GM18507 (cell line): ENCODE measurements around the gene BICDL2.

Experiments used
- DNase-seq: peaks from one replicate; pipeline ENCODE4 v3.0.0; 2011; ENCODE audit warnings: low read depth; ENCODE audit not compliant: insufficient read length; ENCODE audit errors: extremely low spot score
- FAIRE-seq: peaks from 2 replicates; lab custom pipeline; 2011; peaks lifted over from hg19 to GRCh38; lab: Jason Lieb, UNC

BICDL2 gene

DNA sequence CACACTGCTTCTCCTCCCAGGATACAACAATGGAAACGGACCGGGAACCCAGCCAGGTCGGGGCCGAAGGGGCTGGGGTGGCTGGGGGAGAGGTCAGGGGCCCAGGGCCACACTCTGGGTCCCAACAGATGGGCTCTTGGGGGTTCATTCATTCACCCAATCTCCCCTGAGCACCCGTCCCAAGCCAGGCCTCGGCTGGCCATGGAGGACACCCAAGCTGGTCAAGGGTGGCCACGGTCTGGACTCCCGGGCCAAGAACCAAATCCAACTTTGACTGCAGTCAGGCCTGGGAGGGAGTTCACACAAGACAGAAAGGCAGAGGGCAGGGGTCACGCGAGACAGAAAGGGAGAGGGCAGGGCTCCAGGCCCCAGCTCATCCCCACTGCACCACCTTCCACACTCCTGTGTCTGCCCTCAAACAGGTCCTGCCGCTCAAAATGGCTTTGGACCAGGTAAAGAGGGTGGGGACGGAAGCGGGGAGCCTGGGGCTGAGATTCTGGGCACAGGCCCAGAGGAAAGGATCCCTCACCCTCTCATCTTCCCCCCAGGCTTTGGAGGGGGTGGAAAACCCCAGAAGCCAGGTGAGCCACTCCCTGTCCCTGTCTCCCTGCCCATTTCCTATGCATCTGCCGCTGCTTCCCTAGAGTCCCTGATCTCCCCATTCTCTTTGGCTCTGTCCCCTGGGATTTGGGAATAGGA, 44.2 kb downstream of the BICDL2 start:
- DNase-seq (no peak), FAIRE-seq (no peak)

DNA sequence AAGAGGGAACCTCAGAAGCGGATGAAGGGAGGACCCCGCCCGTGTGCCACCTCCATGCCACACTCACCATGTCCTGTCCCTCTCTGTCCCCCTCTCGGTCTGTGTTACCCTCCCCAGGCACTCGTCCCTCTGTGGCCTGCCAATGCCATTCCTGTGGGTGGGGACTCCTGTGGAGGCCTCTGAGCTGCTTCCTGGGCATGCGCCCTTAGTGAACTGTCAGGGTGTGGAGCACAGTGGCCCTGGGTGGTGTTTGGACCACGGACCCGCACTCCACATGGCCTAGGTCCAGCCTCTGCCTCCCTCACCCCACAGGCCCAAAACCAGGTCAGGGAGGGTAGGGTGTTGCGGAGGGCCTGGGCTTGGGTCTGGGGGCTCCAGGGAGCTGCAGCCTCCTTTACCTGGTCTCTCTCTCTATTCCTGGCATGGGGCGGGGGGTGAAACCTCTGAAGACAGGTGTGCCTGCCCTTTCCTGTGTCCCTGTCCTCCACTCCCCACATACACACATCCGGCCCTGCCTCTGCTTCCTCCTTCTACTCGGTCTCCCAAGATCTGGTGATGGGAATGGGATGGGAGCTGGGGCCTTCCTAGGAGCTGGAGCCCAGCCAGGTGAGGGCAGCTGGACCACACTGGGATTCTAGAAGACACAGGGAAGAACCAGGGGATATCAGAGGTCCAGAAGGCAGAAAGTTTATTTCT, 45.0 kb downstream of the BICDL2 start:
- DNase-seq: no peak
- no peak for FAIRE-seq

DNA sequence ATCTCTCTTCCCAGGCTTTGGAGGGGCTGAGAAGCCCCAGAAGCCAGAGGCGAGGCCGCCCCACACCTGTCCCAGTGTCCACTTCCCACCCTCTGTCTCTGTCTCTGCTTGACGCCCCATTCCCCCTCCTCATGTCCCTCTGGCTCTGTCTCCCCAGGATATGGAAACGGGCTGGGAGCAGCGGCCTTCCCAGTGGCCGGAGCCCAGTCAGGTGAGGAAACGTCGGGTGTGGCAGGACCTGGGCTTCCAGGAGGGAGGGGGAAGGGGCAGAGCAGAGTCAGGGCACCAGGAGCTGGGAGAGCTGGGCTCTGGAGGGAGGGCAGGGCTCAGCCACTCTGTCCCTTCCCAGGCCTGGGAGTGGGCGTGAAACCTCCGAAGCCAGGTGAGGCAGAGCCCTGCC, 45.9 kb downstream of the BICDL2 start:
- FAIRE-seq: no peak
- no peak for DNase-seq

DNA sequence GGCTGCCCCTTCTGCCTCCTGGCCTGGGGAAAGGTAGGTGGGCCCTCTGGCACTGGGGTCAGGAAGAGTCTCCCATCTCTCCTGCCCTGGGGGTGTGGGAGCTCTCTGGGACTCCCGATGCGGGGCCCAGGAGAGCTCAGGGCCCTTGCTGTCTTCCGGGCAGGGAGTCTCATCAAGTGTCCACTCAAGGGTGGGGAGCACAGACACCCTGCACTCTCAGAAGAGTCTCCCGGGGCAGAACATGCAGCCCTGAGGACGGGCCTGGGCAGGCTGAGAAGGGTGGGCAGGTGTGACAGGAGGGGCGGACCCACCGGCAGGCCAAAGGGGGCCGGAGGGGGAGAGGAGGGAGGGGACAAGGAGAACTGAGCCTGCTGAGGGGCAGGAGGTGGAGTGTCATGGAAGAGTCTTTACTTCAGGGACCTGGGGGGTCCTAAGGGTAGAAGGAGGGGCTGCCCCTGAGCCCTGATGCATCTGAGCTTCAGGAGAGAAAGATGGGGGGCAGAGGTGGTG, 48.1 kb downstream of the BICDL2 start:
- FAIRE-seq: no peak
- DNase-seq: no peak

DNA sequence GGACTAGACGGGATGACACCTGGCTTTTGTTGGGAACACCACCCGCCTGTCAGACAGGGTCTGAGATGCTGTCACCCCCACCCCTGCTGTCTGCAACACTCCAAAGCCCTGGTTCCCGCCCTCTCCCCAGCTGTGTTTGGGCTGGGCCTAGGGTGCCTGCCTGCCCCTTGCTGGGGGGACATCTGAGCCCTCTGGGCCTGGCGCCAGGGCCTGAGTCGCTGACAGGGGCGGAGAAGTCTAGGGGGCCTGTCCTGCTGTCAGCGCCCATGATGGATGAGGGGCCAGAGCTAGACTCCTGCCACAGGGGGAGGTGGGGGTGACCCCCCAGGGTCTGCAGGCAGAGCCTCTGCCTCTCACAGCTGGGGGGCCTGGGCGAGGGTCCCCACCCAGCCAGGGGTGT, 48.9 kb downstream of the BICDL2 start:
- DNase-seq: no peak
- no peak for FAIRE-seq

DNA sequence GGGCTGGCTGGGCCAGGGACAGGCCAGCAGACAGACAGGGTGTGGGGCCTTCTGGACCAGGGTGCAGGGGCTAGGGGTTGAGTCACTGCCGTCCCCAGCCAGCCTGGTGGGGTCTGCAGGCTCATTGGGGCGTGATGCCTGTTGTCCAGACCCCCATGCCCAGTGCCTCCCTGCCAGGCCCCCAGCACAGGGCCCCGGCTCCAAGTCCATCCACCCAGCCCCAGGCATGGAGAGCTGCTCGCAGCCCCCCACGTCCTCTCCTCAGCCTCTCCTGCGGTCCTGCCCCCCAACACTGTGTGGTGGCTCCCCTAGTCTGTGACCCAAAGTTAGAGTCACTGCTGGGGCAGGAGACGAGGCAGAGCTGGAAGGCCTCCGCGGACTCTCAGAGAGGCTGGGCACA, 49.5 kb downstream of the BICDL2 start:
- DNase-seq (no peak), FAIRE-seq (no peak)

DNA sequence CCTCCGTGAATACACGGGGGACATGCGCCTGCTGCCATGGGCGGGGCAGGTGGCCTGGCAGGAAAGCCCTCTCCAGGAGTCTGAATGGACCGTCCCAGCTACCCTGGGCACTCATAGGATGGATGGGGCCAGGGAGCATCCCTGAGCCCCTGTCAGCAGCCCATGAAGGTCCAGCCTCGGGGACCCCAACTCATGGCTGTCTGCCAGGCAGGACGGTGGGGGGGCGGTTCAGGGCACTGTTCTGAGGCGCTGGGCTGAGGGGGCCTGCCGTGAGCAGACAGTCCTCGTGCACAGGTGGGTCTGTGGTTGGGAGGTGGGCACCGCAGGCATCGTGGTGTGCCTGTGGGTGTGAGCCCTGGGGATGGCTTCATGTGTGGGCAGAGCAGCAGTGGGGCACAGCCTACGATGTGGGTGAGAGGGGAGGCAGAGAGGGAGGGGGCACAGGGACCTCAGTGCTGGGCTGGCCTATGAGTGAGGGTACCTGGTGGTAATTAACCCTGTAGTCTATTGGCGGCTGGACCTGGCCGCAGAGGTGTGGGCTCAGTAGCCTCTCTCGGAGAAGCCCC, 50.0 kb downstream of the BICDL2 start:
- DNase-seq (no peak), FAIRE-seq (no peak)

DNA sequence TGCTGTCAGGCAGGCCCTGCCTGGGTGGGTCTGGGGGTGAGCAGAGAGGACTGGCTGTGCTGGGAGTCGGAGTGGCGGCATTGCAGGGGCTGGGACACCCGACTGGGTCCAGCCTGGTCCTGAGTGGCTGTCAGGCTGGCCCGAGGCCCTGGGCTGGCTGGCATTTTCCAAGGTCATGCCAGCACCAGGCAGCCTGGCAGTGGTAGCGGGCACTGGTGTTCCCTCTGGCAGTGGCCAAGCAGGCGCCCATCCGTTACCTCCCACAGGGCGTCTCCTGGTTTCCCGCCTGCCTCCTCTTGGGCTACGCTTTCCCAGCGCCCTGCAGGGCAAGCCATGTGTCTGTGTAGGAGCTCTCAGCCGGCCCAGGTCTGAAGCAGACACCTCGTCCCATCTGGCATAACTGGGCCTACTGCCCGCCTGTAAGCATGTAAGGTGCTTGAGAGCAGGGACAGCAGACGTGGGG, 50.8 kb downstream of the BICDL2 start:
- DNase-seq (no peak), FAIRE-seq (no peak)

DNA sequence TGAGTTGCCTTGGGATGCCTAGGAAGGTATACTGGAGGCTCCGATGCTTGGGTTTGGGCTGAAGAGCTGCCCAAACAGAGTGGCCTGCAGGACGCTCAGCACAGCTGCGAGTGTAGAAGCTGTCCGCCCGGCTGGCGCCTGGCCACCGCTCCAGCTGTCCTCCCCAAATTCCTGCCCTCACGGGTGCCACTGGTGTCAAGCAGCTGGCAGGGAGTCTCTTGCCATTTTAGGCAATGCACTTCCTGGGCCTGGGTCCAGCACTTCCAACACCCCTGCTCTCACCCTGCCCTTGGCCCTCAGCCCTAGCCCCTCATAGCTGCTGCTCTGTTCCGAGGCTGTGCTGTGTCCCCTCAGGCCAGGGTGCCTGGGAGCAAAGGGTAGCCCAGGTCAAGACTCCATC, 51.3 kb downstream of the BICDL2 start:
- no peak for FAIRE-seq
- no peak for DNase-seq

DNA sequence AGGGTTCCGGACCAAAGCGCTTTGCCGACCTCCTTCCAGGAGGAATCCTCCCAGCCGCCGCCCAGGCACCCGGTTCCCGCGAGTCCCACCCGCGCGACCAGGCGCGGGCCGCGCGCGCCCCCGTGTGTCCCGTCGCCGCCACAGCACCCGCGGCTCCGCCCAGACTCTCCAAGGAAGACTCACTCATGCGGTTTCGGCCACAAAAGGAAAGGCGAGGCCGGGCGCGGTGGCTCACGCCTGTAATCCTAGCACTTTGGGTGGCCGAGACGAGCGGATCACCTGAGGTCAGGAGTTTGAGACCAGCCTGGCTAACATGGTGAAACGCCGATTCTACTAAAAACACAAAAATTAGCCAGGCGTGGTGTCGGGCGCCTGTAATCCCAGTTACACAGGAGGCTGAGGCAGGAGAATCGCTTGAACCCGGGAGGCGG, 53.0 kb downstream of the BICDL2 start:
- peak; percentile 76 for DNase-seq

DNA sequence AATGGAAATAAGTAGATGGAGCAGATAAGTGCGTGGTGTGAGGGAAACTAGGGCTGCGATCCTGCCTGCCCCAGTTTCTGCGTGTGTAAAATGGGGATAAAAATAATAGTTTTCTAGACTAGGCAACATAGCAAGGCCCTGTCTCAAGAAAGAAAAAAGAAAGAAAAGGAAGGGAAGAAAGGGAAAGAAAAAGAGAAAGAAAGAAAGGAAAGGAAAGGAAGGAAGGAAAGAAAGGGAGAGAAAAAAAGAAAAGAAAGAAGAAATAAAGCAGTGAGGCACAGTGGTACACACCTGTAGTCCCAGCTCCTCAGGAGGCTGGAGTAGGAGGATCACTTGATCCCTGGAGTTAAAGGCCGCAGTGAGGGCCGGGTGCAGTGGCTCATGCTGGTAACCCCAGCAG, 54.3 kb downstream of the BICDL2 start:
- DNase-seq (no peak), FAIRE-seq (no peak)

More for the DNA sequence above, 53.0 kb downstream of the BICDL2 start:
- peak; percentile 73 for FAIRE-seq

DNA sequence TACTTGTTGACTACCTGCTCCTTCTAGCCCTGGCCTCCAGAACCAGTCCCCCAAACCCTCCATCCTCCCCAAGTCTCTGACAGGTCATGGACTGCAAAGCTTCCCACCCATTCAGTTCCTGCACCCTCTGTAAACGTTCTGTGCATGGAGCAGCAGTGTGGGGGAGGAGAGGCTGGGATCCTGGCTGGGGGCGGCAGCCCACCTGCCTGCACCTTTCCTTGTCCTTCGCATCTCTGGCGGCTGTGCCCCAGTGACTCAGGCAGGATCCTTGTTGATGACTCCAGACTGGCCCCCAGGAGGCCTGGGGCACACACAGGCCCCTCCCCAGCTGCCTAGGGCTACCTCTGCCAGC, 54.9 kb downstream of the BICDL2 start:
- no peak for FAIRE-seq

DNA sequence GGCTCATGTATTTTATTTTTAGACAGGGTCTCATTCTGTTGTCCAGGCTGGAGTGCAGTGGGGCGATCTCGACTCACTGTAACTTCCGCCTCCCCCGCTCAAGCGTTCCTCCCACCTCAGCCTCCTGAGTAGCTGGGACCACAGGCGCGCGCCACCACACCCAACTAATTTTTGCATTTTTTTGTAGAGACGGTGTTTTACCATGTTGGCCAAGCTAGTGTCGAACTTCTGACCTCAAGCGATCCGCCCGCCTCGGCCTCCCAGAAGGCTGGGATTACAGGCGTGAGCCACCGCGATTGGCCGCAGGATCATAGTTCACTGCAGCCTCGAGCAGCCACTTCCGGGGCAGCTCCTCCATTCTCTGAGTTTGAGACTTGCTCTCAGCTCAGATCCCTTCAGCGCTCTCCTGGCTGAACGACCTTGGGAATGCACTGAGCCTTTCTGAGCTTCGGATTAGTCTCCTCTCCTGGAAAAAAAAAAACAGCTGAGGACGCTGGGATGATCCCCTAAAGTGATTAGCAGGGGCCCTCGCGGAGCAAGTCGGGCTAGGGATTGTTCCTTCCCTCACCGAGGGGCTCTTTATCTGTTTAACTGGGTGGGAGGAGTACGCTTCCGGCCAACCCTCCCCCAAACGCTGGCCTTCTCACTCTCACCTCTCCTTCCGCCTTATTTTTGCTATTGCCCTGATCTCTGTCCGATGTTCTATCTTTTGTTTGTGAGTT, 55.4 kb downstream of the BICDL2 start:
- no peak for FAIRE-seq
- DNase-seq: no peak

More for the DNA sequence above, 54.9 kb downstream of the BICDL2 start:
- no peak for DNase-seq

DNA sequence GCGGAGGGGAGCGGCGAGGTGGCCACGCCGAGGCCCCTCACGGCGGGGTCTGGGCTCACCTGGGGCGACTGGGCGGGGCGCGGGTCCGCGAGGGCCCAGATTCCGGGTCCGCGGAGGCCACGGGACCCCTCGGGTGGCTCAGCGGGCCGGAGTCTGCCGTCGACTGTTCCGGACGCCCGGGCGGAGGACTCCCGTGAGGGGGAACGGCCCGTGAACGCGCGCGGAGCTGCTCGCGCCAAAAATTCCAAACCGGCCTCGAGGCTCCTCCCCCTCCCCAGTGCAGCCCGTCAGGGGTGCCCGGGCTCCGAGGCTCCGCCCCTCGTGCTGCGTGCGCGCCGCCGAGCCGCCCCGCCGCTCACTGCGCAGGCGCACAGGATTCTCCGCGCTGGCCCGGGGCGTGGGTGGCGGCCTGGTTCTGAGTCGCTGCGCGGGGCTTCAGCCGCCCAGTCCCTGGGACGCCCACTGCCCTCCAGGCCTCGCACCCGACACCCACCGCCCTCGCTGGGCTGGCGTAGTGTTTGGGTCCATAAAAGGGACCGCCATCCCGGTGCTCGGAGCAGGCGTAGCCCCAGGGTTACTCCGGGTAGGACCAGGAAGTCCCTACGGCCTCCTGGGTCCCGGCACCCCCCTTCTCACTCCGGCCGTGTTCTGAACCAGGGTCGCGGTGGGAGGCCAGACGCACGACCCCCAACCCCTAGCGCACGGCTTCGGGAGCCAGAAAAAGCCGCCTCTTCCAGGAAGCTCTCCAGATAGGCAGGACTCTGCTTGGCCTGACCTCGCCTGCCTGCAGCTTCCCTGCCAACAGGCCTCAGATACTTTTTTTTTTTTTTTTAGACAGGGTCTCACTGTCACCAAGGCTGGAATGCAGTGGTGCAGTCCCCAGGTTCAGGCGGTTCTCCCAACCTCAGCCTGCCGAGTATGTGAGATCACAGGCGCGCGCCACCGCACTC, 56.2 kb downstream of the BICDL2 start, which contains the start of gene PKMYT1:
Gene PKMYT1 (minus strand): TSS at position 220 of the 950 bp plus-strand sequence. CDS start 789 bp downstream, outside the sequence.
- peak; percentile 87 for FAIRE-seq

DNA sequence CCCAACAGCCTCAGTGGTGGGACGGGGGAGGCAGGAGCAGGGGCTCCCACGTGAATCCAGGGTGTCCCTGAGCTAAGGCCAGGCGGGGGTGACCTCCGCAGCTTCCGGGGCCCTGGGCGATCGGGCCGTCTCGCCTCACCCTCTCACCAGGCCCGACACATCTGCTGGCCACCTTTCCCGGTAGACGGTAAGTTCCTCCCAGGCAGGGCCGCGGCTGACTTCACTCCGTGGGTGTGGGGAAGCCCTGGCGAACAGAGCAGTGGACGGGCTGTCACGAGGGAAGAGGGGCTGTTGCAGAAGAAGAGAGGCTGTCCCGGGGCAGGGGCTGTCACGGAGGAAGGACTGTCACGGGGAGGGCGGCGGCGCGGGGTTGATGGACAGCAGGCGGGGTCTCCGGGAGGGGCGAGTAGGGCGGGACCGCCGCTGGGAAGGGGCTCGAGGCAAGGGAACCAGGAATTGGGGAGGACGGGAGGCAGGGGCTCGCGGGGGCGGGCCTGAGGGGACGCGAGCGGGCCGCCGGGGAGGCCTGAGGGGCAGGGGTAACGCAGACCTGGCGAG, 57.0 kb downstream of the BICDL2 start:
- FAIRE-seq: no peak
- DNase-seq: no peak

More for the DNA sequence above, 56.2 kb downstream of the BICDL2 start, which contains the start of gene PKMYT1:
- peak; percentile 100 for DNase-seq
